Left lobe of liver (tissue), 2 donors: Measurements from ENCODE around the gene ROR2. TPM values are rescaled to one million over a fixed set of nuclear protein-coding genes. Genes with fewer than 3 reads are reported as not detected.
"Not testable (repeated sequence)": the region's sequence is repeated elsewhere in the genome, so short reads cannot be mapped to it uniquely, and the experiment has no call there.

Source experiments
- ATAC-seq: fragments of 200-7000 bp; cut with Tn5 transposase; one replicate; pipeline ENCODE4 v1.9.1; 2020; ENCODE audit warnings: mild to moderate bottlenecking, moderate library complexity
- DNase-seq: peaks from one replicate; pipeline ENCODE4 v3.0.0-alpha.2; 2020; ENCODE audit warnings: low spot score
- total RNA-seq: library from RNA; stranded (reverse); gene quantifications from one replicate; pipeline ENCODE4 v1.2.1, GENCODE V29; 2021
- donor health status: DM: no; HTN: no; CAD: no; lungs with moderate emphysema.
- donor health status: DM: no; HTN: yes; CAD: no.

ROR2 gene
- total RNA-seq, result 0.15 TPM

- ATAC-seq, result peak; percentile 78
- peak; percentile 47 for DNase-seq
Observed at GRCh38 chr9:91949946-91950664, at the start of gene ROR2. ROR2 (minus strand) TSS chr9:91950228.

GRCh38 chr9:91995000-91995655 lies 45.1 kb upstream of the ROR2 start:
- no peak for DNase-seq
- ATAC-seq, result no peak

DNA sequence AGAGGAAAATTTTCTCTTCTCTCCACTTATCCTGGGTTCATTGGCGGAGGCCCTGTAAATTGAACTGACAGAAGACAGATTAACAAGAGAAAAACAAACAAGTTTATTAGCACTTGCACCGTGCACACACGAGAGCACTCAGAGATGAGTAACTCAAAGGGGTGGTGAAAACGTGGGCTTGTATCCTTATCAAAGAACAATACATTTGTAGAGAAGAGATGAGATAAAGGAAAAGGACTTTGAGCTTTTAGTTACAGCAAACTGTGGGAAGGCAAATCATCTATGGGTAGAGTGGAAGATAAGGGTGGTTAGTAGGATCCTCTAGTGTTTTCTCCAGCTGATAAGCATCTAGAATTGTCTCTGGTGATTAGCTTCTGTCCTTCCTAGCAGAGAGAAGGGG lies 44.4 kb upstream of the ROR2 start:
- DNase-seq (no peak), ATAC-seq (no peak)

DNA sequence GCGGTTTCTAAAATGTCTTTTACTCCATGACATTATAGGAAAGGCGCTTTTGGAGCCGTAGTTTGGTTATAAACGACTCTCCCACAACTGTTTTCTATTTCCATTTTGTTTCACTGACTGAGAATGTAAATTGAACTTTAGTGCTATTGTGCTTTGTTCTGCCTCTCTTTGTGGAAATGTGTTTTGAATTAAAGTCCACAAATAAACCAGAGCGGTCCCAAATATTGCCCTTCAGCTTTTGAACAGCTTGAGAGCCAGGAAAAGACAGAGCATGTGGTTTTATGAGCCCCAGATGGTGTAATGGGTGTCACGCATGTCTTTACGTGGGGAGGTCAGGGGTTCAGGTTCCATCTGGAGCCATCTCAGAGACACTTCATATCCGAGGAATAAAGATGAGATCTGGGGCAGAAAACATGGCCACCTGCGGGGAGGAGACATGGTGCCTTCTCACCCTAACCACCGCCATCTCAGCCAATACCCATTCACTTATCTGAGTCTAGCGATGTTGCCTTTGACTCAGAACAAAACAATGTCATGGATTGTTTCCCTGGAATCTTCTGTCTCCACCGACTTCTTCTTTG lies 42.5 kb upstream of the ROR2 start:
- DNase-seq (no peak), ATAC-seq (no peak)

GRCh38 chr9:91991721-91992341 lies 41.8 kb upstream of the ROR2 start:
- DNase-seq, result no peak
- no peak for ATAC-seq

DNA sequence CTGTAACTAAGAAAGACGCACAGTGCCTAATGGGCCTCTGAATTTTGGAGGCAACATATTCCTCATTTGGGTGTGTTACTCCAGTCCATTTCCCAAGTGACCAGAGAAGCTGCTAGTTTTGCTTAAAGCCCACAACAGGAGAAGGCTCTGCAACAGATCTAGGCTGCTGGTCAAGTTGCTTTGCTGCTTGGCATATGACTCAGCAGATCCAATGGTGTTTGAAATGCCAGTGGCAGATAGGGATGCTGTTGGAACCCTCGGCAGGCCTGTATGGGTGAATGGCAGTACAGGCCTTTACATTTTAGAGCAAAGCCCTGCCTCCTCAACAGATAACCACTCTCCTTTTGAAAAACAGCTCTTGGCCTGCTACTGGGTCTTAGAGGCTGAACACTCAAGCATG lies 36.2 kb upstream of the ROR2 start:
- DNase-seq, result no peak
- no peak for ATAC-seq

GRCh38 chr9:91985692-91986091 lies 35.7 kb upstream of the ROR2 start:
- ATAC-seq (no peak), DNase-seq (no peak)

GRCh38 chr9:91978740-91979414 lies 28.8 kb upstream of the ROR2 start:
- DNase-seq, result no peak

DNA sequence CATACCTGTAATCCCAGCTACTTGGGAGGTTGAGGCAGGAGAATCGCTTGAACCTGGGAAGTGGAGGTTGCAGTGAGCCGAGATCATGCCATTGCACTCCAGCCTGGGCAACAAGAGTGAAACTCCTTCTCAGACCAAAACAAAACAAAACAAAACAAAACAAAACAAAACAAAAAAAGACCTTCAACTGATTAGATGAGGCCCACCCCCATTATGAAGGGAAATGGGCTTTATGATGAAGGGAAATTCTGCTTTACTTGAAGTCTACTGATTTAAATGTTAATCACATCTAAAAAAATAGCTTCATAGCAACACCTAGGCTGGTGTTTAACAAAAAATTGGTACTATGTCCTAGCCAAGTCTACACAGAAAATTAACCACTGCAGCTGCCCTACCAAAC lies 25.2 kb upstream of the ROR2 start:
- not testable (repeated sequence) for ATAC-seq, DNase-seq

More at GRCh38 chr9:91978740-91979414, 28.8 kb upstream of the ROR2 start:
- peak; percentile 48 for ATAC-seq

- ATAC-seq, result no peak
- DNase-seq, result no peak
Observed at GRCh38 chr9:91972711-91973110, 22.7 kb upstream of the ROR2 start.

DNA sequence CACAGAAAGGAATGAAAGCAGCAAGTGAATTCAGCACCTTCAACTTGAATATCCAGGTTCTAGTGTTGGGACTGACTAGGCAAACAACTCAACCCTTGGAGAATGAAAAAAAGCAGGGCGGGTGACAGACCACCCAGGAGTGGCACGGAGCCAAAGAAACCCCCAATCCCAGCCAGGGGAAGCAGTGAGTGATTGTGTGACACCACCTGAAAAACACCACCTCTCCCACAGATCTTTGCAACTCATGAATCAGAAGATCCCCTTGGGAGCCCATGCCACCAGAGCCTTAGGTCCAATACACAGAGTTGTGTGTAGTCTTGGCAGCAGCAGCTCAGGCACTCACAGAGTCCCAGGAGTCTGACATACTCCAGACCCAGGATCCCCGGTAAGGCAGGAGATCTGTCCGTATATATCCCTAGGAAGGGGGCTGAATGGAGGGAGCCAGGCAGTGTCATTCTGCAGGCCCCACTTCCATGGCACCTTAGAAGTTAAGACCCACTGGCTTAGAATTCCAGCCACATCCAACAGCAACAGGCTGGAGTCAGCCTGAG lies 22.1 kb upstream of the ROR2 start:
- no peak for DNase-seq
- ATAC-seq, result no peak

DNA sequence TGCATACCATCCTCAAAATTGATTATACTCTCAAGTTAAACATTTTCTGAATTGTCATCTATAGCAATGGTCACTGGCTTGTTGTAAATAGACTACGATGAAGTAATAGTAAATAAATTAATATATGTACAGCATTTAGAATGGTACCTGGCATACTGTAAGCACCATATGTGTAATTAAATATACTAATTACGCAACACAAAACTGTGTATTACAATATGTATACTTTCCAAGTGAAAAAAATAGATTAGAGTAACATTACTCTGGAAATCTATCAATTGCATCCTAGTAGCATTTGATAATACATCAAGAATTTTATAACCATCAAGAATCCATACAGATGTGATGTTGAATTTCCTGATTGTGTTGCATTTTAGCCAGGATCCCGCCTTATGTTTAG lies 17.2 kb upstream of the ROR2 start:
- no peak for DNase-seq
- ATAC-seq, result no peak

DNA sequence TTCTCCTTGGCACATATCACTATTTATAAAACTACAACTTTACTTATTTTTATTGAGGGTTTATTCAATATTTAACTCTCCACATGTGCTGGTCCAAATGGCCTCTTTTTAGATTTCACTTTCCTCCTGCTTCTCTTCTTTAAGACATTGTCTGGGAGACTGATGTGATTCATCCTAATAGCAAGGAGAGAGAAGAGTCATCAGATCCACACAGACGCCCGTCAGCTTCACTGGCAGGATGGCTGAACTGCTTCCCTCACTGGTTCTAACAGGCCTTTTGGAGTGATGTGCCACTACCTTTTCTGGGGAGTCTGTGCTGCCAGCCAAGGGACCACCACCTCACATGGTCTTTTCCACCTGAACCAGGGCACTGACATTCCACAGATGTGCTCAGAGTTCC lies 16.5 kb upstream of the ROR2 start:
- DNase-seq (no peak), ATAC-seq (no peak)

GRCh38 chr9:91963711-91964240 lies 13.7 kb upstream of the ROR2 start:
- DNase-seq (no peak), ATAC-seq (no peak)

DNA sequence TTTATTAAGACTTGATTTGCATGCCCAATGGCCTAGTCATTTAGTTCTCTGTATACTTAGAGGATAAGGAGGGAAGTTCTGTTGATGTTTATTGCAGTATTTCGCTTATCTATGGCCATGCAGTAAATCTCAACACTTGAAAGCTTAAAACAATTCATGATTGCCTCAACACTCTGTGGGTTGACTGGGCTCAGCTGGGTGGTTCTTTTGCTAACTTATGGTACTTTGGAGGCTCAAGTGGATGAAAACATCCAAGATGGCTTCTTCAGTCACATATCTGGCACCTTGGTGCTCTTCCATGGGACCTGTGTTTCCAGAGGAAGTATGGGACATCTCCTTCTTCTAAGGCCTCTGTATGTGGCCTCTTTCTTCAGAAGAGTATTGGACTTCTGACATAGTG lies 10.3 kb upstream of the ROR2 start:
- DNase-seq (no peak), ATAC-seq (no peak)

DNA sequence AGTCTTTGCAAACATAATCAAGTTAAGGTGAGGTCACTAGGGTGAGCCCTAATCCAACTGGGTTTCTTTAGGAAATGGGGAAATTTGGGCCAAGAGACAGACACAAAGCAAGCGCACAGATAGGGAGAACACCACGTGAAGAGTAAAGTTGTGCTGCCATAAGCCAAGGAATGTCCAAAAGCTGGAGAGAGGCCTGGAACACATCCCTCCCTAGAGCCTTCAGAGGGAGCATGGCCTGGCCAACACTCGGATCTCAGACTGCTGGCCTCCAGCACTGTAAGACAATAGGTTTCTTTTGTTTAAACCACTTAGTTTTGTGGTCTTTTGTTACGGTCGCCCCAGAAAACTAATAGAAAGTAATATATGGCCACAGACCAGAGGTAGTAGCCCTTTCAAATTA lies 8.1 kb upstream of the ROR2 start:
- no peak for ATAC-seq
- DNase-seq, result no peak

- ATAC-seq (peak; percentile 85), DNase-seq (no peak)
Observed at GRCh38 chr9:91954841-91955471, 4.9 kb upstream of the ROR2 start.

DNA sequence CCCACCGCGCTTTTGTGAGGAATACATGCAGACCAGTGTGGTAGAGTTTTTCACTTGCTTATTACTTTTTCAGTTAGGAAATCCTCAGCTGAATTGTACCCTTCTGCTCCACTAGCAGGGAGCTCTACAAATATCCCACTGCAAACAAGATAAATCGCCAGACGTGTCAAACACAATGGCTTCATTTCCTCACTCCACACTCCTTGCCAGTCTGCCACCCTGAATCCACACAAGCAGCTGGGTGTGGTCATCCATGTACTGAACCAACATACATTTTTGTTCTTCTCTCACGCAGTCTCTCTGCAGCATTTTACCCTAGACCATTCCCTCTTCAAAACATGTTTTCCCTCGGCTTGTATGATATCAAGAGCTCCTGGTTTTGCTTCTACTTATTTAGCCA lies 3.7 kb upstream of the ROR2 start:
- no peak for DNase-seq
- no peak for ATAC-seq

DNA sequence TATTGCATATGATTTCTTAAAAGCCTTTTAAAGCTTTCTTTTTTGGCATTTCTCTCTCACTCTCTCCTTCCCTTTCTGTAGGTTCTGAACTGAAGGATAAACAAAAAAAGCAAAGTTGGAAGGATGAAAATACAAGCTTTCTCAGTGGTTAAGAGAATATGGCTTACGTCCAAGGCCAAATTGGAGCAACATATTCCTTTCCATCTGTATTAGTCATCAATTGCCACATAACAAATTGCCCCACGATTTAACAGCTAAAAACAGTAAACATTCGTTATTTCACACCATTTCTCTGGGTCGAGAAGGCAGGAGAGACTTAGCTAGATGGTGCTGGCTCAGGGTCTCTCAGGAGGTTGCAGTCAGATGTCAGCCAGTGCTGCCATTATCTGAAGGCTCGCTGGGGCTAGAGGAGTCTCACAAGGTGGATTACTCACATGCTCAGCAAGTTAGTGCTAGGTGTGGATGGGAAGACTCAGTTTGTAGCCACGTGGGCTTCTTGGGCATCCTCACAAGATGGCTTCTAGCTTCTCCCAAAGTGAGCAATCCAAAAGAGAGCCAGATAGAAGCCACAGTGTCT lies 2.0 kb upstream of the ROR2 start:
- ATAC-seq (no peak), DNase-seq (peak; percentile 8)

- ATAC-seq (no peak), DNase-seq (peak; percentile 45)
Observed at GRCh38 chr9:91949392-91949945, 559 bp downstream of the ROR2 start.
